CD14-positive monocyte (primary cell): Measurements from ENCODE around the gene THSD8. TPM values are rescaled to one million over a fixed set of nuclear protein-coding genes. Genes with fewer than 3 reads are reported as not detected.
"Not testable (repeated sequence)": the region's sequence is repeated elsewhere in the genome, so short reads cannot be mapped to it uniquely, and the experiment has no call there.

Experiments
- DNase-seq, 3 donors: peaks; one replicate each; pipeline ENCODE4 v3.0.0-alpha.2; 2011 to 2022
- H2AFZ ChIP-seq: 2 replicates; pipeline ENCODE4 v1.6.0; 2012; ENCODE audit warnings: mild to moderate bottlenecking, low read depth, low read length, inconsistent platforms; ENCODE audit not compliant: insufficient read depth, poor library complexity, severe bottlenecking
- H3K27ac ChIP-seq, 2 donors: 1 replicate in 1 of 2; 2 replicates in 1 of 2; pipeline ENCODE4 v1.5.1; 2012 to 2013; ENCODE audit warnings: low read length in 2 of 2, control low read depth in 1 of 2, inconsistent platforms in 1 of 2, low read depth in 1 of 2, mild to moderate bottlenecking in 1 of 2
- H3K27me3 ChIP-seq, 2 donors: one replicate each; pipeline versions ENCODE4 v1.6.0 to v1.6.1; 2011 to 2013; ENCODE audit warnings: low read length in 2 of 2; ENCODE audit not compliant: control insufficient read depth in 2 of 2, insufficient read depth in 2 of 2
- H3K36me3 ChIP-seq, 2 donors: replicated peaks in 1 of 2; 1 replicate in 1 of 2; 2 replicates in 1 of 2; pipeline versions ENCODE4 v1.5.1 to v1.6.1; 2012 to 2013; ENCODE audit warnings: low read length in 2 of 2, control low read depth in 1 of 2, inconsistent platforms in 1 of 2, mild to moderate bottlenecking in 1 of 2; ENCODE audit not compliant: insufficient read depth in 2 of 2, control insufficient read depth in 1 of 2
- H3K4me1 ChIP-seq, 2 donors: 1 replicate in 1 of 2; 2 replicates in 1 of 2; pipeline versions ENCODE4 v1.5.1 to v1.6.1; 2012 to 2013; ENCODE audit warnings: low read length in 2 of 2, control low read depth in 1 of 2, inconsistent platforms in 1 of 2, mild to moderate bottlenecking in 1 of 2, moderate library complexity in 1 of 2; ENCODE audit not compliant: insufficient read depth in 2 of 2, control insufficient read depth in 1 of 2
- H3K4me2 ChIP-seq: replicated peaks from 2 replicates; pipeline ENCODE3; 2012; ENCODE audit warnings: low read length, moderate library complexity, mild to moderate bottlenecking; ENCODE audit not compliant: poor library complexity, severe bottlenecking; ENCODE audit errors: extremely low read depth
- H3K4me3 ChIP-seq, 3 experiments: fragments of 200-600 bp in 1 of 3; sonication (generic) in 1 of 3; replicated peaks in 1 of 3; 1 replicate in 2 of 3; 2 replicates in 1 of 3; pipeline ENCODE4 v1.5.1; 2011 to 2013; ENCODE audit warnings: low read length in 3 of 3, mild to moderate bottlenecking in 3 of 3, control low read depth in 2 of 3, low read depth in 2 of 3, inconsistent platforms in 1 of 3, moderate library complexity in 1 of 3
- H3K79me2 ChIP-seq: 2 replicates; pipeline ENCODE4 v1.6.0; 2012; ENCODE audit warnings: mild to moderate bottlenecking, control low read depth, inconsistent platforms, low read length, moderate library complexity; ENCODE audit not compliant: insufficient read depth
- H3K9ac ChIP-seq: 2 replicates; pipeline ENCODE4 v1.6.0; 2017; ENCODE audit warnings: low read length, mild to moderate bottlenecking; ENCODE audit not compliant: insufficient read depth, poor library complexity, severe bottlenecking
- H3K9me3 ChIP-seq, 2 donors: replicated peaks in 1 of 2; 1 replicate in 1 of 2; 2 replicates in 1 of 2; pipeline versions ENCODE4 v1.5.1 to v1.6.1; 2012 to 2013; ENCODE audit warnings: low read length in 2 of 2, control low read depth in 1 of 2; ENCODE audit not compliant: control insufficient read depth in 1 of 2, insufficient read depth in 1 of 2
- H4K20me1 ChIP-seq: 2 replicates; pipeline ENCODE4 v1.6.0; 2012; ENCODE audit warnings: mild to moderate bottlenecking, low read length, control low read depth, moderate library complexity; ENCODE audit not compliant: insufficient read depth
- H3K27ac Mint-ChIP-seq, 7 donors: one replicate each; pipeline ENCODE4 v1.8.0; 2020; ENCODE audit warnings: mild to moderate bottlenecking in 7 of 7, mixed read lengths in 7 of 7, moderate library complexity in 6 of 7, inconsistent platforms in 2 of 7
- H3K27me3 Mint-ChIP-seq, 3 donors: one replicate each; pipeline ENCODE4 v1.8.0; 2021 to 2022; ENCODE audit warnings: low read depth in 3 of 3, mild to moderate bottlenecking in 3 of 3, mixed read lengths in 3 of 3, moderate library complexity in 3 of 3, inconsistent platforms in 1 of 3
- H3K36me3 Mint-ChIP-seq, 2 donors: one replicate each; pipeline ENCODE4 v1.8.0; 2020; ENCODE audit warnings: mixed read lengths in 2 of 2, inconsistent platforms in 1 of 2, mild to moderate bottlenecking in 1 of 2
- H3K4me1 Mint-ChIP-seq: one replicate; pipeline ENCODE4 v1.8.0; 2020; ENCODE audit warnings: mild to moderate bottlenecking, mixed read lengths
- H3K4me3 Mint-ChIP-seq, 2 donors: one replicate each; pipeline ENCODE4 v1.8.0; 2020; ENCODE audit warnings: mild to moderate bottlenecking in 2 of 2, mixed read lengths in 2 of 2, moderate library complexity in 1 of 2
- H3K9me3 Mint-ChIP-seq, 7 donors: one replicate each; pipeline ENCODE4 v1.8.0; 2020 to 2022; ENCODE audit warnings: mixed read lengths in 7 of 7, mild to moderate bottlenecking in 6 of 7, moderate library complexity in 6 of 7, inconsistent platforms in 2 of 7
- WGBS: methylation state at CpG from one replicate; pipeline ENCODE4 v1.1.5; 2013; ENCODE audit warnings: missing lambda C conversion rate; ENCODE audit not compliant: insufficient coverage; 5-methylcytosine and 5-hydroxymethylcytosine counted together
- intact Hi-C, 2 donors: fragments of 100-400 bp; cut with micrococcal nuclease; formaldehyde crosslinking; loops; one replicate each; pipeline versions ENCODE4 v1.15.0 to v1.15.1; 2023
- polyA plus RNA-seq, 3 donors: library from polyadenylated mRNA; depleted of rRNA in 1 of 3; unstranded in 2 of 3; stranded (reverse) in 1 of 3; fragments of 300-500 nt in 2 of 3; fragments of >200 nt in 1 of 3; fragmentation: Illumina TruSeq in 2 of 3; gene quantifications; 1 replicate in 2 of 3; 2 replicates in 1 of 3; pipeline ENCODE4 v1.2.3, GENCODE V29; 2012 to 2021
- TF ChIP-seq, protein P1 (sequence below): fragments of 200-600 bp; IDR thresholded peaks from one replicate; pipeline ENCODE4 v1.8.0; 2022; ENCODE audit warnings: antibody characterized with exemption, mild to moderate bottlenecking

Gene THSD8
- polyA plus RNA-seq, 3 donors: 4.0 TPM; not detected in 2

DNA sequence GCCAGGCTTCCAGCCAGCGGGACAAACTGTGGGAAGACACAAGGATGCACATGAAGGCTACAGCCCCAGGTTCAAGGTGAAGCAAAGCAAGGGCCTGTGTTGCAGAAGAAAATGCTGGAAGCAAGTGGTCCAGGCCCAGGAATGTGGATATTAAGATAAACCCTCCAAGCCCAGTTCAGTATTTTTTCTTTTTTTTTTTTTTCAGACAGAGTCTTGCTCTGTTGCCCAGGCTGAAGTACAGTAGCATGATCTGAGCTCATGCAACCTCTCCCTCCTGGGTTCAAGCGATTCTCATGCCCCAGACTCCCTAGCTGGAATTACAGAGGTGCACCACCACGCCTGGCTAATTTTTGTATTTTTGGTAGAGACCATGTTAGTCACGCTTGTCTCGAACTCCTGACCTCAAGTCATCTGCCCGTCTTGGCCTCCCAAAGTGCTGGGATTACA is 4.7 kb upstream of the THSD8 start:
- H3K36me3 ChIP-seq: no peaks in the 10 kb centered on the region
- H3K9ac ChIP-seq: no peak overlapping the region
- H2AFZ ChIP-seq: no peak overlapping the region
- intact Hi-C loops: loop anchor here (2.0 to 10.0 kb wide), 5 partner anchors 30 to 298 kb away; no protein-coding TSS in a partner anchor
- TF ChIP-seq, protein P1, sequence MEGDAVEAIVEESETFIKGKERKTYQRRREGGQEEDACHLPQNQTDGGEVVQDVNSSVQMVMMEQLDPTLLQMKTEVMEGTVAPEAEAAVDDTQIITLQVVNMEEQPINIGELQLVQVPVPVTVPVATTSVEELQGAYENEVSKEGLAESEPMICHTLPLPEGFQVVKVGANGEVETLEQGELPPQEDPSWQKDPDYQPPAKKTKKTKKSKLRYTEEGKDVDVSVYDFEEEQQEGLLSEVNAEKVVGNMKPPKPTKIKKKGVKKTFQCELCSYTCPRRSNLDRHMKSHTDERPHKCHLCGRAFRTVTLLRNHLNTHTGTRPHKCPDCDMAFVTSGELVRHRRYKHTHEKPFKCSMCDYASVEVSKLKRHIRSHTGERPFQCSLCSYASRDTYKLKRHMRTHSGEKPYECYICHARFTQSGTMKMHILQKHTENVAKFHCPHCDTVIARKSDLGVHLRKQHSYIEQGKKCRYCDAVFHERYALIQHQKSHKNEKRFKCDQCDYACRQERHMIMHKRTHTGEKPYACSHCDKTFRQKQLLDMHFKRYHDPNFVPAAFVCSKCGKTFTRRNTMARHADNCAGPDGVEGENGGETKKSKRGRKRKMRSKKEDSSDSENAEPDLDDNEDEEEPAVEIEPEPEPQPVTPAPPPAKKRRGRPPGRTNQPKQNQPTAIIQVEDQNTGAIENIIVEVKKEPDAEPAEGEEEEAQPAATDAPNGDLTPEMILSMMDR: no peak
- H3K4me2 ChIP-seq: no peak overlapping the region
- Mint-ChIP-seq H3K4me3 (no peak overlapping the region), H3K9me3 (peaks cover 0 to 10% (median 2%) of the 10 kb centered on the region in 7 donors), H3K27me3 (peaks cover 6 to 24% (median 16%) of the 10 kb centered on the region in 3 donors), H3K4me1 (peaks cover 40% of the 10 kb centered on the region), H3K36me3 (peaks cover 5 to 28% of the 10 kb centered on the region in 2 donors), H3K27ac (peak overlapping the region in 1 of 7 donors; percentile 12)
- H3K27me3 ChIP-seq: peaks cover under 1 to 22% of the 10 kb centered on the region in 2 donors
- 92% methylated on average over 1 of the region's 6 CpGs for WGBS
- peak in 1 of 3 donors; percentile 22 for DNase-seq
- peaks cover 38% of the 10 kb centered on the region for H4K20me1 ChIP-seq
- H3K4me1 ChIP-seq: peaks cover 42 to 51% of the 10 kb centered on the region in 2 donors
- H3K79me2 ChIP-seq: peaks cover 30% of the 10 kb centered on the region
- peak overlapping the region in 1 of 3 experiments; percentile 63 for H3K4me3 ChIP-seq
- H3K27ac ChIP-seq: no peak overlapping the region
- H3K9me3 ChIP-seq: no peaks in the 10 kb centered on the region

DNA sequence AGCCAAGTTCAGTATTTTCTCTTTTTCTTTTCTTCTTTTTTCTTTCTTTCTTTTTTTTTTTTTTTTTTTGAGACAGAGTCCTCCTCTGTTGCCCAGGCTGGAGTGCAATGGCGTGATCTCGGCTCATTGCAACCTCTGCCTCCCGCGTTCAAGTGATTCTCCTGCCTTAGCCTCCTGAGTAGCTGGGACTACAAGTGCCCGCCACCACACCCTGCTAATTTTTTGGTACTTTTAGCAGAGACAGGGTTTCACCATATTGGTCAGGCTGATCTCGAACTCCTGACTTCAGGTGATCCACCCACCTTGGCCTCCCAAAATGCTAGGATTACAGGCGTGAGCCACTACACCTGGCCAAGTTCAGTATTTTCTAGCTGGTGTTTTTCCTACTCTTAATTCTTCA is 4.3 kb upstream of the THSD8 start:
- not testable (repeated sequence) for H3K27ac Mint-ChIP-seq, H3K4me3 Mint-ChIP-seq, H3K4me3 ChIP-seq, H2AFZ ChIP-seq, H3K9me3 ChIP-seq, H3K9ac ChIP-seq, H3K36me3 ChIP-seq, DNase-seq, H3K4me2 ChIP-seq, H3K27ac ChIP-seq
- Histone ChIP-seq H3K79me2 (peaks cover 26% of the 10 kb centered on the region), H3K4me1 (peaks cover 45 to 55% of the 10 kb centered on the region in 2 donors), H4K20me1 (peaks cover 33% of the 10 kb centered on the region), H3K27me3 (peaks cover 4 to 26% of the 10 kb centered on the region in 2 donors)
- intact Hi-C loops: loop anchor here (2.0 to 10.0 kb wide), 5 partner anchors 31 to 297 kb away; no protein-coding TSS in a partner anchor
- Mint-ChIP-seq H3K4me1 (peaks cover 44% of the 10 kb centered on the region), H3K36me3 (peaks cover 9 to 31% of the 10 kb centered on the region in 2 donors), H3K27me3 (peaks cover 11 to 28% (median 21%) of the 10 kb centered on the region in 3 donors), H3K9me3 (peaks cover 0 to 10% (median 4%) of the 10 kb centered on the region in 7 donors)
- WGBS: 99% methylated on average over 7 of the region's 7 CpGs
